Prostate gland (tissue), 2 donors: ENCODE measurements around the gene CDC42BPB.

Experiments
- POLR2A ChIP-seq: fragments of 450-650 bp; IDR thresholded peaks from one replicate; pipeline ENCODE4 v1.6.1; 2016; ENCODE audit warnings: antibody characterized with exemption, mild to moderate bottlenecking
- POLR2AphosphoS5 ChIP-seq: sonication (generic); formaldehyde crosslinking; IDR thresholded peaks from one replicate; pipeline ENCODE4 v1.6.1; 2017; ENCODE audit warnings: antibody characterized with exemption
- TF ChIP-seq, protein P1 (sequence below), 4 experiments: fragments of 200-600 bp in 2 of 4; fragments of 450-650 bp in 2 of 4; sonication (generic) in 2 of 4; IDR thresholded peaks; 1 replicate in 3 of 4; 2 replicates in 1 of 4; pipeline ENCODE4 v1.5.1; 2016 to 2019; ENCODE audit warnings: antibody characterized with exemption in 4 of 4, mild to moderate bottlenecking in 2 of 4, moderate library complexity in 2 of 4

DNA sequence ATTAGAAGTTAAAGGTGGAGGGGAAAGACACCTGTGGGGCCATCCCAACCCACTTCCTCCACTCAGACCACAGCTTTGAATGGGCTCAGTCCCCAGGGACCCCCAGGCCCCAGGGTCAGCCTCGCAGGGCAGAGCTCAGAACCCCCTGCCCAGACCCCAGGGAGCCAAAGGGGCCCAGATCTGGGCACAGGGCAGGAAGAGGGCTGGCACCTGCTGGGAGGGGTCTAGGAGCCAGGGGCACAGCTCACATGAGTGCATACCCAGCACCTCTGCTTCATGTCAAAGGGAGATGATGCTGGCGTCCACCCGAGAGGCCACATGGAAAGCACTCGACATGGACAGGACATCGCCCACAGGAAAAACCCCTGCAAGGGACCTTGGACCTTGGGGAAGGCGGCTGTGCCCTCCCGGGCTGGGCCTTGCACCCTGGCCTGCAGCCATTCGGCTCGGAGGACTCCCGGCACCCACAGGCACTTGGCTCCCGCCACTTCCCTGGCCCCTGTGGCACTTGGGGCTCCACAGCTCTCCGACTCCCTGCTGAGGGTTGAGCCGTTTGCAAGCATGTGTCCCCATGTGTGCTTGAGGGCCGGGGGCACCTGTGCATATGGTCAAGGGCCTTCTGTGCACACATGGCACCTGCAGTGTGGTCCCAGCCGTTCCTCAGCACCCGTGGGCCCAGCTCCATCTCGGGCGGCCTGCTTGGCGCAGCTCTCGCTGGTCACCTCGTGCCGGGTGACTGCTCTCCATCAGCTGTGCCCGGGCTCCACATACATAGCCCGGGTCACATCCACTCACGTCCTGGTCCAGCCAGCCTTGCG is 142.7 kb downstream of the CDC42BPB start:
- TF ChIP-seq, protein P1, sequence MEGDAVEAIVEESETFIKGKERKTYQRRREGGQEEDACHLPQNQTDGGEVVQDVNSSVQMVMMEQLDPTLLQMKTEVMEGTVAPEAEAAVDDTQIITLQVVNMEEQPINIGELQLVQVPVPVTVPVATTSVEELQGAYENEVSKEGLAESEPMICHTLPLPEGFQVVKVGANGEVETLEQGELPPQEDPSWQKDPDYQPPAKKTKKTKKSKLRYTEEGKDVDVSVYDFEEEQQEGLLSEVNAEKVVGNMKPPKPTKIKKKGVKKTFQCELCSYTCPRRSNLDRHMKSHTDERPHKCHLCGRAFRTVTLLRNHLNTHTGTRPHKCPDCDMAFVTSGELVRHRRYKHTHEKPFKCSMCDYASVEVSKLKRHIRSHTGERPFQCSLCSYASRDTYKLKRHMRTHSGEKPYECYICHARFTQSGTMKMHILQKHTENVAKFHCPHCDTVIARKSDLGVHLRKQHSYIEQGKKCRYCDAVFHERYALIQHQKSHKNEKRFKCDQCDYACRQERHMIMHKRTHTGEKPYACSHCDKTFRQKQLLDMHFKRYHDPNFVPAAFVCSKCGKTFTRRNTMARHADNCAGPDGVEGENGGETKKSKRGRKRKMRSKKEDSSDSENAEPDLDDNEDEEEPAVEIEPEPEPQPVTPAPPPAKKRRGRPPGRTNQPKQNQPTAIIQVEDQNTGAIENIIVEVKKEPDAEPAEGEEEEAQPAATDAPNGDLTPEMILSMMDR (IDR thresholded peaks at IDR 0.05), result no peak
- TF ChIP-seq POLR2A, result no peak
- TF ChIP-seq POLR2AphosphoS5, result no peak
